ENCODE measurements around the gene DTX3. TPM values are rescaled to one million over a fixed set of nuclear protein-coding genes. Genes with fewer than 3 reads are reported as not detected.
A peak's percentile ranks its signal among the peaks of the same experiment; 100 is the strongest.
"Not testable (repeated sequence)": the region's sequence is repeated elsewhere in the genome, so short reads cannot be mapped to it uniquely, and the experiment has no call there.

The DTX3 gene
- polyA plus RNA-seq, 4 donors, result 5.4 to 12.5 (median 9.9) TPM; not detected in 1

GRCh38 chr12:57569858-57570257 is 34.8 kb upstream of the DTX3 start:
- FAIRE-seq (no peak), DNase-seq (no peak)
- Histone ChIP-seq H3K9me3 (ENCODE audit: control insufficient read depth in 2 of 2, insufficient read depth in 1 of 2, low read depth in 1 of 2, low read length in 1 of 2) (no peaks in the 10 kb centered on the region), H3K4me1 (ENCODE audit: control insufficient read depth in 3 of 3, insufficient read depth in 2 of 3, low read depth in 1 of 3, low read length in 2 of 3) (no peaks in the 10 kb centered on the region), H3K27ac (ENCODE audit: low read depth in 1 of 3, low read length in 2 of 3) (no peak overlapping the region), H3K4me3 (ENCODE audit: low read depth in 1 of 3, low read length in 3 of 3) (no peak overlapping the region), H3K36me3 (ENCODE audit: control insufficient read depth in 3 of 3, insufficient read depth in 2 of 3, low read depth in 1 of 3, low read length in 3 of 3) (no peaks in the 10 kb centered on the region), H3K27me3 (ENCODE audit: control insufficient read depth in 3 of 3, insufficient read depth in 3 of 3, low read length in 3 of 3) (peaks cover 0 to 8% (median 2%) of the 10 kb centered on the region in 3 donors)
- WGBS, 3 donors, result 84 to 88% (median 87%) methylated on average over 18 of the region's 18 CpGs

GRCh38 chr12:57570438-57570837 is 34.2 kb upstream of the DTX3 start:
- H3K9me3 ChIP-seq (ENCODE audit: control insufficient read depth in 2 of 2, insufficient read depth in 1 of 2, low read depth in 1 of 2, low read length in 1 of 2); FAIRE-seq: not testable (repeated sequence)
- 84 to 87% (median 85%) methylated on average over 13 of the region's 13 CpGs for WGBS, 3 donors

GRCh38 chr12:57571926-57572762 is 32.5 kb upstream of the DTX3 start:
- Histone ChIP-seq H3K4me3 (ENCODE audit: low read depth in 1 of 3, low read length in 3 of 3) (no peak overlapping the region), H3K27me3 (ENCODE audit: control insufficient read depth in 3 of 3, insufficient read depth in 3 of 3, low read length in 3 of 3) (peaks cover 0 to 8% (median 2%) of the 10 kb centered on the region in 3 donors), H3K4me1 (ENCODE audit: control insufficient read depth in 3 of 3, insufficient read depth in 2 of 3, low read depth in 1 of 3, low read length in 2 of 3) (peaks cover 0 to 10% (median 0%) of the 10 kb centered on the region in 3 donors), H3K36me3 (ENCODE audit: control insufficient read depth in 3 of 3, insufficient read depth in 2 of 3, low read depth in 1 of 3, low read length in 3 of 3) (no peaks in the 10 kb centered on the region), H3K9me3 (ENCODE audit: control insufficient read depth in 2 of 2, insufficient read depth in 1 of 2, low read depth in 1 of 2, low read length in 1 of 2) (no peaks in the 10 kb centered on the region), H3K27ac (ENCODE audit: low read depth in 1 of 3, low read length in 2 of 3) (no peak overlapping the region)
- FAIRE-seq (no peak), DNase-seq (no peak)
- WGBS, 3 donors, result 86 to 88% (median 87%) methylated on average over 12 of the region's 12 CpGs

More at GRCh38 chr12:57570438-57570837, 34.2 kb upstream of the DTX3 start:
- H3K27me3 ChIP-seq (ENCODE audit: control insufficient read depth in 3 of 3, insufficient read depth in 3 of 3, low read length in 3 of 3); H3K4me1 ChIP-seq (ENCODE audit: control insufficient read depth in 3 of 3, insufficient read depth in 2 of 3, low read depth in 1 of 3, low read length in 2 of 3); H3K36me3 ChIP-seq (ENCODE audit: control insufficient read depth in 3 of 3, insufficient read depth in 2 of 3, low read depth in 1 of 3, low read length in 3 of 3); H3K27ac ChIP-seq (ENCODE audit: low read depth in 1 of 3, low read length in 2 of 3); H3K4me3 ChIP-seq (ENCODE audit: low read depth in 1 of 3, low read length in 3 of 3); DNase-seq: not testable (repeated sequence)

GRCh38 chr12:57574795-57575194 is 29.8 kb upstream of the DTX3 start:
- Histone ChIP-seq H3K9me3 (ENCODE audit: control insufficient read depth in 2 of 2, insufficient read depth in 1 of 2, low read depth in 1 of 2, low read length in 1 of 2) (no peaks in the 10 kb centered on the region), H3K4me3 (ENCODE audit: low read depth in 1 of 3, low read length in 3 of 3) (no peak overlapping the region), H3K36me3 (ENCODE audit: control insufficient read depth in 3 of 3, insufficient read depth in 2 of 3, low read depth in 1 of 3, low read length in 3 of 3) (no peaks in the 10 kb centered on the region), H3K4me1 (ENCODE audit: control insufficient read depth in 3 of 3, insufficient read depth in 2 of 3, low read depth in 1 of 3, low read length in 2 of 3) (peaks cover 0 to 14% (median 0%) of the 10 kb centered on the region in 3 donors), H3K27ac (ENCODE audit: low read depth in 1 of 3, low read length in 2 of 3) (no peak overlapping the region), H3K27me3 (ENCODE audit: control insufficient read depth in 3 of 3, insufficient read depth in 3 of 3, low read length in 3 of 3) (peaks cover 0 to 2% (median 2%) of the 10 kb centered on the region in 3 donors)
- FAIRE-seq, result no peak
- WGBS, 3 donors, result 77 to 83% (median 78%) methylated on average over 10 of the region's 10 CpGs
- DNase-seq, result no peak

- WGBS, 3 donors, result 34 to 70% (median 52%) methylated on average over 12 of the region's 12 CpGs
- Histone ChIP-seq H3K27me3 (ENCODE audit: control insufficient read depth in 3 of 3, insufficient read depth in 3 of 3, low read length in 3 of 3) (no peaks in the 10 kb centered on the region), H3K9me3 (ENCODE audit: control insufficient read depth in 2 of 2, insufficient read depth in 1 of 2, low read depth in 1 of 2, low read length in 1 of 2) (no peaks in the 10 kb centered on the region), H3K27ac (ENCODE audit: low read depth in 1 of 3, low read length in 2 of 3) (peak overlapping the region in 1 of 3 donors; percentile 10), H3K4me1 (ENCODE audit: control insufficient read depth in 3 of 3, insufficient read depth in 2 of 3, low read depth in 1 of 3, low read length in 2 of 3) (peaks cover 0 to 22% (median 0%) of the 10 kb centered on the region in 3 donors), H3K36me3 (ENCODE audit: control insufficient read depth in 3 of 3, insufficient read depth in 2 of 3, low read depth in 1 of 3, low read length in 3 of 3) (no peaks in the 10 kb centered on the region), H3K4me3 (ENCODE audit: low read depth in 1 of 3, low read length in 3 of 3) (no peak overlapping the region)
- FAIRE-seq, result no peak
- peak; percentile 34 to 67 for DNase-seq
Measured at GRCh38 chr12:57575771-57576612, 28.6 kb upstream of the DTX3 start.

GRCh38 chr12:57576613-57577160 is 27.9 kb upstream of the DTX3 start:
- WGBS, 3 donors, result 75 to 77% (median 76%) methylated on average over 9 of the region's 9 CpGs
- Histone ChIP-seq H3K36me3 (ENCODE audit: control insufficient read depth in 3 of 3, insufficient read depth in 2 of 3, low read depth in 1 of 3, low read length in 3 of 3) (no peaks in the 10 kb centered on the region), H3K4me3 (ENCODE audit: low read depth in 1 of 3, low read length in 3 of 3) (no peak overlapping the region), H3K27ac (ENCODE audit: low read depth in 1 of 3, low read length in 2 of 3) (peak overlapping the region in 1 of 3 donors; percentile 10), H3K27me3 (ENCODE audit: control insufficient read depth in 3 of 3, insufficient read depth in 3 of 3, low read length in 3 of 3) (no peaks in the 10 kb centered on the region), H3K9me3 (ENCODE audit: control insufficient read depth in 2 of 2, insufficient read depth in 1 of 2, low read depth in 1 of 2, low read length in 1 of 2) (no peaks in the 10 kb centered on the region), H3K4me1 (ENCODE audit: control insufficient read depth in 3 of 3, insufficient read depth in 2 of 3, low read depth in 1 of 3, low read length in 2 of 3) (peaks cover 0 to 22% (median 0%) of the 10 kb centered on the region in 3 donors)
- peak in 1 of 2 donors; percentile 22 for DNase-seq
- FAIRE-seq, result no peak

- Histone ChIP-seq H3K27me3 (ENCODE audit: control insufficient read depth in 3 of 3, insufficient read depth in 3 of 3, low read length in 3 of 3) (peaks cover 0 to 8% (median 0%) of the 10 kb centered on the region in 3 donors), H3K4me3 (ENCODE audit: low read depth in 1 of 3, low read length in 3 of 3) (no peak overlapping the region), H3K36me3 (ENCODE audit: control insufficient read depth in 3 of 3, insufficient read depth in 2 of 3, low read depth in 1 of 3, low read length in 3 of 3) (no peaks in the 10 kb centered on the region), H3K9me3 (ENCODE audit: control insufficient read depth in 2 of 2, insufficient read depth in 1 of 2, low read depth in 1 of 2, low read length in 1 of 2) (no peaks in the 10 kb centered on the region), H3K27ac (ENCODE audit: low read depth in 1 of 3, low read length in 2 of 3) (no peak overlapping the region), H3K4me1 (ENCODE audit: control insufficient read depth in 3 of 3, insufficient read depth in 2 of 3, low read depth in 1 of 3, low read length in 2 of 3) (peaks cover 0 to 22% (median 0%) of the 10 kb centered on the region in 3 donors)
- WGBS, 3 donors, result 87 to 91% (median 88%) methylated on average over 12 of the region's 12 CpGs
- DNase-seq (no peak), FAIRE-seq (no peak)
Measured at GRCh38 chr12:57577981-57578758, 26.5 kb upstream of the DTX3 start.
